OCI-LY1 (cell line): ENCODE results near the gene PI4K2B.

Experiments used
- EZH2 ChIP-seq: fragments of 200-600 bp; sonication (generic), shearing (Covaris generic); IDR thresholded peaks from 2 replicates; pipeline ENCODE4 v1.8.0; 2017; ENCODE audit warnings: borderline replicate concordance, mixed run types, mild to moderate bottlenecking, antibody characterized with exemption, low read length, moderate library complexity, mixed read lengths
- TF ChIP-seq, protein P1 (sequence below): fragments of 200-600 bp; sonication (generic), shearing (Covaris generic); IDR thresholded peaks from 2 replicates; pipeline ENCODE4 v1.5.1; 2017; ENCODE audit warnings: mild to moderate bottlenecking, antibody characterized with exemption, low read length, moderate library complexity, mixed read lengths

DNA sequence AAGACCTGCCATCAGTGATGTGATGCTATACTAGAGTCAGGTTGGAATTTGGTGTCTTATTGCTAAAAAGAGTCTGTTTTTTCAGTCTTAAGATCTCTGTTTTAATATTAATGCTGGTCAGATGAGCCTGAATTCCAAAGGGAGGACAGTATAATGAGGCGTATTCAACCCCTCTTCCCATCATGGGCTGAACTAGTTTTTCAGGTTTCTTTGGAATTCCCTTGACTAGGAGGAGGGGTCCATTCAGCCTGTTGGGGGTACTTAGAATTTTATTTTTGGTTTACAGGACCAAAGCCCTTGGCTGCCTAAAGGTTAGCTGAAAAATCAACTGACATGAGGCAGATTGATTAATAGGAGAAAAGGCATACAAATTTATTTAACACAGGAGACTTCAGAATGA is 24.1 kb upstream of the PI4K2B start:
- TF ChIP-seq, protein P1, sequence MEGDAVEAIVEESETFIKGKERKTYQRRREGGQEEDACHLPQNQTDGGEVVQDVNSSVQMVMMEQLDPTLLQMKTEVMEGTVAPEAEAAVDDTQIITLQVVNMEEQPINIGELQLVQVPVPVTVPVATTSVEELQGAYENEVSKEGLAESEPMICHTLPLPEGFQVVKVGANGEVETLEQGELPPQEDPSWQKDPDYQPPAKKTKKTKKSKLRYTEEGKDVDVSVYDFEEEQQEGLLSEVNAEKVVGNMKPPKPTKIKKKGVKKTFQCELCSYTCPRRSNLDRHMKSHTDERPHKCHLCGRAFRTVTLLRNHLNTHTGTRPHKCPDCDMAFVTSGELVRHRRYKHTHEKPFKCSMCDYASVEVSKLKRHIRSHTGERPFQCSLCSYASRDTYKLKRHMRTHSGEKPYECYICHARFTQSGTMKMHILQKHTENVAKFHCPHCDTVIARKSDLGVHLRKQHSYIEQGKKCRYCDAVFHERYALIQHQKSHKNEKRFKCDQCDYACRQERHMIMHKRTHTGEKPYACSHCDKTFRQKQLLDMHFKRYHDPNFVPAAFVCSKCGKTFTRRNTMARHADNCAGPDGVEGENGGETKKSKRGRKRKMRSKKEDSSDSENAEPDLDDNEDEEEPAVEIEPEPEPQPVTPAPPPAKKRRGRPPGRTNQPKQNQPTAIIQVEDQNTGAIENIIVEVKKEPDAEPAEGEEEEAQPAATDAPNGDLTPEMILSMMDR, result no peak
- no peak for TF ChIP-seq EZH2
